GM18502 (cell line): ENCODE measurements around the gene SSX1.
"Not testable (repeated sequence)": the region's sequence is repeated elsewhere in the genome, so short reads cannot be mapped to it uniquely, and the experiment has no call there.

Source experiments
- ATAC-seq: cut with Tn5 transposase; IDR thresholded peaks from one replicate; pipeline ENCODE4 v1.9.1; 2021; ENCODE audit warnings: mild to moderate bottlenecking; ENCODE audit not compliant: unreplicated experiment, poor library complexity

SSX1 gene, protein sequence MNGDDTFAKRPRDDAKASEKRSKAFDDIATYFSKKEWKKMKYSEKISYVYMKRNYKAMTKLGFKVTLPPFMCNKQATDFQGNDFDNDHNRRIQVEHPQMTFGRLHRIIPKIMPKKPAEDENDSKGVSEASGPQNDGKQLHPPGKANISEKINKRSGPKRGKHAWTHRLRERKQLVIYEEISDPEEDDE

GRCh38 chrX:48255062-48255796 is at the start of gene SSX1:
TSS of gene SSX1 (plus strand) at chrX:48255392. CDS start at chrX:48257242, 1,850 bp downstream.
- not testable (repeated sequence) for ATAC-seq

DNA sequence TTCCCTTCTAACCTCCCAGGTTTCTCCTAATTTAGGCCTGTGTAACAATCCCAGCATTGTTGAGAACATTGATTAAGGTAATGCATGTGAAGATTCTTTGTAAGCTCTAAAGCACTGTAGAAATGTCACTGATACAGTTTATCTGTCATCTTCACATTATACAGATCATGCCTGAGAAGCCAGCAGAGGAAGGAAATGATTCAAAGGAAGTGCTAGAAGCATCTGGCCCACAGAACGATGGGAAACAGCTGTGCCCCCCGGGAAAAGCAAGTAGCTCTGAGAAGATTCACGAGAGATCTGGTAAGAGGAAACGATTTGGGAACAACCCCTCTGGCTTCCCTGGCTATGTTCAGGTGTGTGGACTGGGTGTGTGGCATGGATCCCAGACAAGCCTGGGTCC is 40.9 kb upstream of the SSX1 start:
- not testable (repeated sequence) for ATAC-seq

GRCh38 chrX:48224196-48224595 is 31.0 kb upstream of the SSX1 start:
- ATAC-seq: not testable (repeated sequence)

DNA sequence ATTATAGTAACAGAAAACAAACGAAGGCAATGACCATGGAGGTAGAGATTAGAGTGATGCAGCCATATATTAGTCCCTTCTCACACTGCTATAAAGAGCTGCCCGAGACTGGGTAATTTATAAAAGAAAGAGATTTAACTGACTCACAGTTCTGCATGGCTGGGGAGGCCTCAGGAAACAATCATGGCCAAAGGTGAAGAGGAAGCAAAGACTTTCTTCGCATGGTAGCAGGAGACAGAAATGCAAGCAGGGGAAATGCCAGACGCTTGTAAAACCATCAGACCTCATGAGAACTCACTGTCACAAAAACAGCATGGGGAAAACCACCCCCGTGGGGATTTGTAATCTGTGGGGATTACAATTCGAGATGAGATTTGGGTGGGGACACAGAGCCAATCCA is 2.2 kb upstream of the SSX1 start:
- not testable (repeated sequence) for ATAC-seq

DNA sequence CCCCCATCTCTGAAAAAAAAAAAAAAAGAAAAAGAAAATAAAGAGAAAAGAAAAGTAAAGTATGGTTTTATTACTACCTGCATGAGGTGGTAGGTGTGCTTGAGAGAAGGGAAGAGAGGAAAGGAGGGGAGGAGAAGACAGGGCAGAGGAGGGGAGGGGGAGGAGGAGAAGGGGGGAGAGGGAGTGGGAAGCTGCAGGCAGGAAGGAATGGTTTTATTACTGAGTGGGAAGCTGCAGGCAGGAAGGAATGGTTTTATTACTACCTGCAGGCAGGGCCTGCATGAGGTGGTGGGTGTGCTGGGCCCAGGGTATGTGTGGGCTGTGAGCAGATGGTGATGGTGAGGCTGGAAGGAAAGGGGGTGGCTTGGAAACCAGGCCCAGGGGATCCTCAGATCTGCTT is 19.2 kb downstream of the SSX1 start:
- not testable (repeated sequence) for ATAC-seq

GRCh38 chrX:48278958-48279357 is 23.8 kb downstream of the SSX1 start:
- no peak for ATAC-seq

DNA sequence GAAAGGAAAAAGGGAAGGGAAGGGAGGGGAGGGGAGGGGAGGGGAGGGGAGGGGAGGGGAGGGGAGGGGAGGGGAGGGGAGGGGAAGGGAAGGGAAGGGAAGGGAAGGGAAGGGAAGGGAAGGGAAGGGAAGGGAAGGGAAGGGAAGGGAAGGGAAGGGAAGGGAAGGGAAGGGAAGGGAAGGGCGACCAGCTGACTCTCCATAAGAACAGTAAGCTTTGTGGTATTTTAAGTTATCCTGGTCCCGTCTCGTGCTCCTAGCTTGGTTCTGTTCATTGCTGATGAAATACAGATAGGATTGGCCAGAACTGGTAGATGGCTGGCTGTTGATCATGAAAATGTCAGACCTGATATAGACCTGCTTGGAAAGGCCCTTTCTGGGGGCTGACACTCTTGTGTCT is 25.5 kb downstream of the SSX1 start:
- ATAC-seq: not testable (repeated sequence)

GRCh38 chrX:48306175-48306574 is 51.0 kb downstream of the SSX1 start:
- no peak for ATAC-seq

- not testable (repeated sequence) for ATAC-seq
Observed at GRCh38 chrX:48313996-48314395, 58.8 kb downstream of the SSX1 start.
